GM21526 (cell line): ENCODE data around the gene EHHADH.

ENCODE experiments used
- ATAC-seq: cut with Tn5 transposase; IDR thresholded peaks from one replicate; pipeline ENCODE4 v1.9.1; 2021; ENCODE audit warnings: moderate library complexity; ENCODE audit not compliant: unreplicated experiment, low FRiP score

Gene EHHADH

DNA sequence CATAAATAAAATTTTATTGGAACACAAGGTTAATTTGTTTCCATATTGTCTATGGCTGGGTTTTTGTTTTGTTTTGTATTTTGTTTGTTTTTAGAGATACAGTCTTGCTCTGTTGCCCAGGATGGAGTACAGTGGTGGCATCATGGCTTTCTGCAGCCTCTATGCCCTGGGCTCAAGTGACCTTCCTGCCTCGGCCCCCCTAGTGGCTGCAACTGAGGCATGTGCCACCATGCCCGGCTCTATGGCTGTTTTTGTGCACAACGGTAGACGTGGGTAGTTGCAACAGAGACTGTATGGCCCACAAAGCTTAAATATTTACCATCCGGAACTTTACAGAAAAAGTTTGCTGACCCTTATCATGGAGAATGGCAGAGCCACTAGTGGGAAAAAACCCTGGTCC is 54.2 kb downstream of the EHHADH start:
- ATAC-seq = no peak

- no peak for ATAC-seq
Measured at GRCh38 chr3:185199206-185199605, 54.6 kb downstream of the EHHADH start.

- no peak for ATAC-seq
Measured at GRCh38 chr3:185197068-185197467, 56.8 kb downstream of the EHHADH start.

DNA sequence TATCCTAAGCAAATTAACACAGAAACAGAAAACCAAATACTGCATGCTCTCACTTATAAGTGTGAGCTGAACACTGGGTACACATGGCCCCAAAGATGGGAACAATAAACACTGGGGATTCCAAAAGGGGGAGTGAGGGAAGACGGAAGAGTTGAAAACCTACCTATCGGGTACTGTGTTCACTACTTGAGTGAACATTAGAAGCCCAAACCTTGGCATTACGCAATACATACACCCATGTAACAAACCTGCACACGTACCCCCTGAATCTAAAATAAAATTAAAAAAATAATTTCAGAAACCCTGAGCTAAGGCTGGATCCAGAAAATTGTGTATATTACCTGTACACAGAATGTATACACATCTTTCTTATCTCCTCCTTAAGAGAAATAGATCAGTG is 58.2 kb downstream of the EHHADH start:
- ATAC-seq = no peak

DNA sequence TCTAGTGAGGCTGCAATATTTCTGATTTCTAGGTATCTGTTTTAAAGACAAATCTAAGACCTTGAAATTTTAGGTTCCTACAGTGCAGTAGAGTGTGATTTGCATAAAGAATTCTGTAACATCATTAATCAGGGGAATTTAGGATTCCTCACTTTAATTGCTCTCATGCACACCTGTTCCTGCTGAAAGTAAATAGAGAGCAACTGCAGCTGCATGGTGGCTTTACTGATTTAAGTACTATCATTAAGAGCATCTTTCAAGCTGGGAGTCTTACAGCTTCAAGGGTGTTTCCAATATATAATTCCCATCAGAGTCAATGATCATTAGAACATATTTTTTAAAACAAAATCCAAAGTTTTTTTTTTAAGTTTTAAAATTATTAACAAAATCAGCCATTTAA is 65.0 kb downstream of the EHHADH start:
- ATAC-seq = no peak

GRCh38 chr3:185187391-185187790 is 66.5 kb downstream of the EHHADH start:
- ATAC-seq = no peak

- no peak for ATAC-seq
Measured at GRCh38 chr3:185176750-185177359, 77.0 kb downstream of the EHHADH start.

GRCh38 chr3:185175370-185175987 is 78.4 kb downstream of the EHHADH start:
- no peak for ATAC-seq

- no peak for ATAC-seq
Measured at GRCh38 chr3:185172086-185173049, 81.5 kb downstream of the EHHADH start.

DNA sequence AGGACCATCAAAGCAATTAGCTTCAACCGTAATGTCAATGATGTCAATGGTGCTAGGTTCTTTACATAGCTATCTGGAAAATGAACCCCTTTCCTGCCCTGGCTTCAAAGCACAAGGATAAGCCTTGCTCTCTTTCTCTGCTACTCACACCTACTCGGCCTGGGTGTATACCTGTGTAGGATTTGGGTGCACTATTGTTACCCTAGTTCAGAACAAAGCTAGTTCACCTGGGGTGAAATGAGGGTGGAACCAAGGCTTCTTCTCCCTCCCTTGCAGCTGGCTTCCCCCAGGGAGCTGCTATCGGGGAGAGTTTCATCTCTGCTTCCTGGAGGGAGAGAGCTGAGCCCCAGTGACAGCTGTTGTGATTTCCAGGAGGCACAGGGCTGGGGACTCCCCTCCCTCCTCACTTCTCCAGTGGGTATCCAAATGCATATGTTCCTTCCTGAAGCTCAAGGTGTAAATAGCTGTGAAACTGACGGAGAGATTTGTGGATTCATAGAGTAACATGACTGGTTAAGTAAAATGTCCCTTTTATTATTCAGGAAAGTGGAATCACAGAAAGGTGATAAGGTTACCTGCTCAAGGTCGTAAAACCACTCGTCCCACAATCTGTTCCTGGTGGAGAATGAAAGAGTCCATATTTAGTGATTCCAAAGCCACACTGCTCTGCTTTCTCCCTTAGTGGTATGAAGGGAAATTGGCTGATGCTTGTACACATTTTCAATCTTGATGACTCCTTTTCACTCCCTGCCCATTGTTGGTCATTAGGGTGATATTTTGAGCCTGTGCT is 89.2 kb downstream of the EHHADH start:
- ATAC-seq = no peak

DNA sequence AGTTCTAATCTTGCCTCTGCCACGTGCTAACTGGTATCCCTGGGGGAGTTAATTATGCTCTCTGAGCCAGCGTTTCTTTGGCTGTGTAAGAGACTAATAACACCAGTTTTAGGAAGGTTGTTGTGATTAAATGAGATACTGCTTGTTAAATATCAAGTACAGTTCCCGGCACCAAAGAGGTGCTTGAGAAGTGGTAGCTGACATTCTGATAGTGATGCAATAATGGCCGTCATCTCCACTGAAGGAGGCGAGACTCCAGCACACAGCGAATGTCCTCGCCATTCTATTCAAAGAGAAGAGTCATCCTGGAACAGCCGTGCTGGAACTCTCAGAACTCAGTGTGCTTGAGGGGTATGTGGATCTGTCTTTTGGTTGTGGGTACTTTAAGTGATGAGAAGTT is 91.2 kb downstream of the EHHADH start:
- ATAC-seq = no peak

- no peak for ATAC-seq
Measured at GRCh38 chr3:185161761-185162160, 92.1 kb downstream of the EHHADH start.

DNA sequence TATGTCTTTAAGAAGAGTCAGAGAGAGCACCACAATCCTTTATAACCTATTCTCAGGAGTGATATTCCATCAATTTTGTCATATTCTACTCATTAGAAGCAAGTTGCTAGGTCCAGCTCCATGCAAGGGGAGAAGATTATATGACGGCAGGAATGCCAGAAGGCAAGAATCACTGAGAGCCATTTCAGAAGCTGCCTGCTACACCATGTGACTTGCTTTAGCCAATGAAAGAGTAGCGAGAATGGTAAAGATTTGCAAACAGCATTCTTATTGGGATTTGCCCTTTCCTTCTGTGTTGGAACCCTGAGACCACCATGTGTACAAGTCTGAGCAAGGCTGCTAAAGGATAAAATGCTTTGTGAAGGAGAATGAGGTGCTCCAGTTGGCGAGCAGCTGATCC is 96.5 kb downstream of the EHHADH start:
- no peak for ATAC-seq

DNA sequence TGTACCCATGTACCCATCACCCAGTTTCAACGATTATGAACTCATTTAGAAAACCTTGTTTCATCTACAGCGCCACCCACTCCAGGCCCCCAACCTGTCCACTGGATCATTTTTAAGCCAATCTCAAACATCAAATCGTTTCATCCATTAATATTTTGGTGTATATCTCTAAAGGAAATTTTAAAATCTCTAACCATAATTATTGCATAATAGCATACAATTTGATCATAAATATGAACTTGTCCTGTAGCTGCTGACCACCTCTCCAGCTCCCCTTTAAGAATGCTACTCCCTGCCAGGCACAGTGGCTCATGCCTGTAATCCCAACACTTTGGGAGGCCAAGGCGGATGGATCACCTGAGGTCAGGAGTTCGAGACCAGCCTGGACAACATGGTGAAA is 98.2 kb downstream of the EHHADH start:
- ATAC-seq = no peak

GRCh38 chr3:185153861-185154629 is 99.8 kb downstream of the EHHADH start:
- ATAC-seq = no peak

DNA sequence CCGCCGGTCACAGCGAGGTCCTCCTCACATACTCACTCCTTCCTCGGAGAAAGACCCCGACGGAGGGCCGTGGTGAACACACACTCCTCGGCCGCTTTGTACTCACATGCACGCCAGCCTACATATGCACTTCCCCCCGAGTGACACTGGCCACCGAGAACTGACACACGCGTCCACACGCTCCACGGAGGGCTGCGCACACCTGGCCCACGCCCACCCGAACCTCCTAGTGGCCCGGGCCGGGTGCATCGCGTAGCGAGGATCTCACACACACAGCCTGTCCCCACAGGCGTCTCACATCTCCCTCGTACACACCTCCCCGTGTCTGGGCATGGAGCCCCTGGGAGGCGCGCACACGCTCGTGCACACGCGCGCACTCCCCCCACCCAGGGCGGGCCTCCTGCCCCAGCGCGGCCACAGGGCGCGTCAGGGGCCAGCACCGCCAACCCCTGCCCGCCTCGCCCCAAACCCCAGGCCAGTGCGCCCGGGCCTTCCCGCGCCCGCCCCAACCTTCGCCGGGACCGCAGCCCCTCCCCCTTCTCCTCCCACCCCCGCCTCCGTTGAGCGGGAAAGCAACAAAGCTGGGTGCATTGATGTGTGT is 100.6 kb downstream of the EHHADH start:
- no peak for ATAC-seq

DNA sequence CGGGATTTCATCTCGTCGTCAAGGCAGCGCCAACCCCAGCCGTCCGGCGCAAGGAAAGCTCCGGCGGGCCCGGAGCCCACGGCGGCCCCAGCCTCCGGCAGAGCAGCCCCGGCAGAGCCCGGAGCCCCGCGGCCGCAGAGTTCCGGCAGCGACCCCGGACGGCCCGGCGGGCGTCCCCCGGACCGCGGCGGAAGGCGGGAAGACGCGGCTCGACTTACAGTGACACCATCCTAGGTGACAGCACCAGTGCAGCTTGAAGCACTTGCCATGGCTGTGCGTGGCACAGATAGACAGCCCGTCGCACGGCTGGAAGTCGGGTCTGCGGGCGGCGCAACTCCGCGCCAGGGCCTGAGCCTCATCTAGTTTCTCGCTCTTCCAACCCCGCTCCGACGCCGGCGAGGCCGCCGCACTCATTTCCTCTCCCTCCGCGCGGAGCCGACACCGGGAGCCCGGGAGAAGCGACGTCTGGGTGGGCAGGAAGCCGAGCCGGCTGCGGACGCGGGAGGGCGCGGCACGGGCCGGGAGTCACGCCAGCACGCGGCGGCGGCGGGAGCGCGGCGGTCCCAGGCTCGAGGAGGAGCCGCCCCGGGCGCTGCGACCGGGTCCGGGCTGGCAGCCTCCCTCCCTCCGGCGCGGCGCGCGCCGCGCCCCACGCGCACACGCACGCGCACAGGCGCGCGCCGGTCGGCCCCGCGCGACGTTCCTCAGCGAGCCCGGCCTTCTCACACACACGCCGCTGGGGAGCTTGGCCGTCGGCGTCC is 101.3 kb downstream of the EHHADH start, which contains the start of gene C3orf70:
TSS of gene C3orf70 (minus strand) at position 651 of the 761 bp plus-strand sequence. CDS start at position 414, 237 bp downstream.
- ATAC-seq = peak; percentile 48

- no peak for ATAC-seq
Measured at GRCh38 chr3:185151964-185152409, 101.9 kb downstream of the EHHADH start.
